Suprapubic skin (tissue), 4 donors: ENCODE results near the gene LGI2. TPM values are rescaled to one million over a fixed set of nuclear protein-coding genes. Genes with fewer than 3 reads are reported as not detected.
"Not testable (repeated sequence)": the region's sequence is repeated elsewhere in the genome, so short reads cannot be mapped to it uniquely, and the experiment has no call there.

Experiments
- DNase-seq, 2 donors: peaks; one replicate each; pipeline ENCODE4 v3.0.0-alpha.2; 2019; ENCODE audit warnings: low spot score in 2 of 2
- H3K27ac ChIP-seq: fragments of 200-600 bp; sonication (generic); one replicate; pipeline ENCODE4 v1.5.1; 2019
- H3K27me3 ChIP-seq: fragments of 200-600 bp; sonication (generic); one replicate; pipeline ENCODE4 v1.5.1; 2019
- H3K36me3 ChIP-seq: fragments of 200-600 bp; sonication (generic); one replicate; pipeline ENCODE4 v1.5.1; 2019
- H3K4me1 ChIP-seq: fragments of 200-600 bp; sonication (generic); one replicate; pipeline ENCODE4 v1.5.1; 2019
- H3K4me3 ChIP-seq: fragments of 200-600 bp; sonication (generic); one replicate; pipeline ENCODE4 v1.5.1; 2019; ENCODE audit warnings: mild to moderate bottlenecking
- H3K9me3 ChIP-seq: fragments of 200-600 bp; sonication (generic); one replicate; pipeline ENCODE4 v1.5.1; 2019
- CTCF ChIP-seq, 2 donors: fragments of 200-600 bp in 1 of 2; fragments of 450-650 bp in 1 of 2; sonication (generic) in 1 of 2; IDR thresholded peaks; one replicate each; pipeline ENCODE4 v1.5.1; 2016 to 2019; ENCODE audit warnings: antibody characterized with exemption in 2 of 2, mild to moderate bottlenecking in 1 of 2, moderate library complexity in 1 of 2
- EP300 ChIP-seq: sonication (generic); formaldehyde crosslinking; IDR thresholded peaks from one replicate; pipeline ENCODE4 v1.6.1; 2017; ENCODE audit warnings: antibody characterized with exemption
- POLR2A ChIP-seq, 2 donors: fragments of 450-650 bp; IDR thresholded peaks; one replicate each; pipeline ENCODE4 v1.6.1; 2017; ENCODE audit warnings: antibody characterized with exemption in 2 of 2, mild to moderate bottlenecking in 2 of 2, moderate library complexity in 2 of 2
- POLR2AphosphoS5 ChIP-seq, 3 donors: sonication (generic); formaldehyde crosslinking; IDR thresholded peaks; one replicate each; pipeline ENCODE4 v1.6.1; 2017; ENCODE audit warnings: antibody characterized with exemption in 3 of 3
- WGBS: methylation state at CpG from one replicate; pipeline ENCODE4 v1.1.5; 2018; 5-methylcytosine and 5-hydroxymethylcytosine counted together
- total RNA-seq, 4 donors: library from RNA; depleted of rRNA; stranded (reverse); fragments of >200 nt; gene quantifications; one replicate each; pipeline ENCODE4 v1.1.0, GENCODE V29; 2016

Gene LGI2
- total RNA-seq, 4 donors from 2014 or later, result 0.26 to 0.72 (median 0.50) TPM

GRCh38 chr4:25065932-25066590 is 35.3 kb upstream of the LGI2 start:
- Histone ChIP-seq H3K9me3 (no peaks in the 10 kb centered on the region), H3K27ac (no peak overlapping the region), H3K36me3 (no peaks in the 10 kb centered on the region), H3K27me3 (no peaks in the 10 kb centered on the region), H3K4me1 (no peaks in the 10 kb centered on the region), H3K4me3 (no peak overlapping the region)
- no peak for TF ChIP-seq CTCF (IDR thresholded peaks at IDR 0.05)
- no peak for TF ChIP-seq POLR2AphosphoS5 (IDR thresholded peaks at IDR 0.05)
- no peak for TF ChIP-seq POLR2A (IDR thresholded peaks at IDR 0.05)
- no peak for TF ChIP-seq EP300
- WGBS, result 92% methylated on average over 7 of the region's 7 CpGs
- no peak for DNase-seq

GRCh38 chr4:25065431-25065858 is 34.7 kb upstream of the LGI2 start:
- 31% methylated on average over 5 of the region's 5 CpGs for WGBS
- Histone ChIP-seq H3K27ac (no peak overlapping the region), H3K4me3 (no peak overlapping the region), H3K27me3 (no peaks in the 10 kb centered on the region), H3K36me3 (no peaks in the 10 kb centered on the region), H3K4me1 (no peaks in the 10 kb centered on the region), H3K9me3 (no peaks in the 10 kb centered on the region)
- no peak for DNase-seq
- TF ChIP-seq POLR2AphosphoS5 (IDR thresholded peaks at IDR 0.05) (no peak), POLR2A (IDR thresholded peaks at IDR 0.05) (no peak), EP300 (no peak), CTCF (IDR thresholded peaks at IDR 0.05) (no peak)

GRCh38 chr4:25064447-25064846 is 33.7 kb upstream of the LGI2 start:
- not testable (repeated sequence) for H3K4me3 ChIP-seq, H3K27me3 ChIP-seq
- WGBS, result 100% methylated on average over 1 of the region's 1 CpG

GRCh38 chr4:25063116-25063515 is 32.4 kb upstream of the LGI2 start:
- H3K4me1 ChIP-seq, result no peaks in the 10 kb centered on the region
- WGBS, result 63% methylated on average over 3 of the region's 3 CpGs
- no peaks in the 10 kb centered on the region for H3K36me3 ChIP-seq
- H3K4me3 ChIP-seq, result no peak overlapping the region
- no peak for TF ChIP-seq POLR2A (IDR thresholded peaks at IDR 0.05)
- no peak for TF ChIP-seq POLR2AphosphoS5 (IDR thresholded peaks at IDR 0.05)
- no peak for TF ChIP-seq CTCF (IDR thresholded peaks at IDR 0.05)
- no peak for TF ChIP-seq EP300
- no peaks in the 10 kb centered on the region for H3K9me3 ChIP-seq
- H3K27me3 ChIP-seq, result no peaks in the 10 kb centered on the region
- no peak overlapping the region for H3K27ac ChIP-seq
- DNase-seq, result no peak

More at GRCh38 chr4:25064447-25064846, 33.7 kb upstream of the LGI2 start:
- H3K36me3 ChIP-seq, H3K9me3 ChIP-seq, DNase-seq, H3K4me1 ChIP-seq, H3K27ac ChIP-seq: not testable (repeated sequence)

- H3K36me3 ChIP-seq, result no peaks in the 10 kb centered on the region
- no peak overlapping the region for H3K27ac ChIP-seq
- H3K27me3 ChIP-seq, result no peaks in the 10 kb centered on the region
- no peak for DNase-seq
- WGBS, result 86% methylated on average over 1 of the region's 1 CpG
- TF ChIP-seq EP300, result no peak
- no peak for TF ChIP-seq POLR2A (IDR thresholded peaks at IDR 0.05)
- TF ChIP-seq POLR2AphosphoS5 (IDR thresholded peaks at IDR 0.05), result no peak
- TF ChIP-seq CTCF (IDR thresholded peaks at IDR 0.05), result no peak
- H3K4me1 ChIP-seq, result no peaks in the 10 kb centered on the region
- H3K4me3 ChIP-seq, result no peak overlapping the region
- no peaks in the 10 kb centered on the region for H3K9me3 ChIP-seq
These were observed 31.4 kb upstream of the LGI2 start for GRCh38 chr4:25062098-25062497.

GRCh38 chr4:25061602-25062001 is 30.9 kb upstream of the LGI2 start:
- H3K27ac ChIP-seq, result no peak overlapping the region
- TF ChIP-seq EP300 (no peak), POLR2AphosphoS5 (IDR thresholded peaks at IDR 0.05) (no peak), POLR2A (IDR thresholded peaks at IDR 0.05) (no peak), CTCF (IDR thresholded peaks at IDR 0.05) (no peak)
- H3K9me3 ChIP-seq, result no peaks in the 10 kb centered on the region
- WGBS, result 90% methylated on average over 4 of the region's 4 CpGs
- H3K4me1 ChIP-seq, result no peaks in the 10 kb centered on the region
- no peaks in the 10 kb centered on the region for H3K36me3 ChIP-seq
- no peaks in the 10 kb centered on the region for H3K27me3 ChIP-seq
- no peak overlapping the region for H3K4me3 ChIP-seq
- no peak for DNase-seq
